T follicular helper cell (primary cell): ENCODE results near the gene FTCD.

ENCODE experiments used
- DNase-seq: peaks from one replicate; pipeline ENCODE4 v3.0.0-alpha.2; 2020; ENCODE audit warnings: low read depth

The FTCD gene

GRCh38 chr21:46124083-46124925, 31.1 kb downstream of the FTCD start:
- DNase-seq, result no peak

- DNase-seq, result no peak
Observed at GRCh38 chr21:46122758-46123683, 32.4 kb downstream of the FTCD start.

DNA sequence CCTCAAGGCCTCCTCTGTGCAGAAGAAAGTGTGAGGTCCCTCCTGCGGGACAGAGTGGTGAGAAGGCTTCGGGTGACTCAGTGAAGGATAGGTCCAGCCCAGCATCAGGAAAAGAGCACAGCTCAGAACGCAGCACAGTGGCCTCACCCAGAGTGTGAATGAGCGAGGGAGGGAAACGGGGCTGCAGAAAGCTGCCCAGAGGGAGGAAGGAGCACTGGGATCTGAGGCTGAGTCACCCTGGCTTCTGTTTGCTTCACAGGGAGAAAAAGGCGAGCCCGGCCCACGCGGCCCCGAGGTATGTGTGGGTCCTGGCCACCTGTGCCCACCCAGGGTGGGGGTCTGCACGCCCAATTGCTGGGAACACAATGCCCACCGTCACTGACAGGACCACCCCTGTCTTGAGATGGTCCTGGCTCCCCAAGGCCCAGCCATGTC, 33.1 kb downstream of the FTCD start:
- DNase-seq, result no peak

- DNase-seq, result no peak
Observed at GRCh38 chr21:46121286-46122221, 33.8 kb downstream of the FTCD start.

DNA sequence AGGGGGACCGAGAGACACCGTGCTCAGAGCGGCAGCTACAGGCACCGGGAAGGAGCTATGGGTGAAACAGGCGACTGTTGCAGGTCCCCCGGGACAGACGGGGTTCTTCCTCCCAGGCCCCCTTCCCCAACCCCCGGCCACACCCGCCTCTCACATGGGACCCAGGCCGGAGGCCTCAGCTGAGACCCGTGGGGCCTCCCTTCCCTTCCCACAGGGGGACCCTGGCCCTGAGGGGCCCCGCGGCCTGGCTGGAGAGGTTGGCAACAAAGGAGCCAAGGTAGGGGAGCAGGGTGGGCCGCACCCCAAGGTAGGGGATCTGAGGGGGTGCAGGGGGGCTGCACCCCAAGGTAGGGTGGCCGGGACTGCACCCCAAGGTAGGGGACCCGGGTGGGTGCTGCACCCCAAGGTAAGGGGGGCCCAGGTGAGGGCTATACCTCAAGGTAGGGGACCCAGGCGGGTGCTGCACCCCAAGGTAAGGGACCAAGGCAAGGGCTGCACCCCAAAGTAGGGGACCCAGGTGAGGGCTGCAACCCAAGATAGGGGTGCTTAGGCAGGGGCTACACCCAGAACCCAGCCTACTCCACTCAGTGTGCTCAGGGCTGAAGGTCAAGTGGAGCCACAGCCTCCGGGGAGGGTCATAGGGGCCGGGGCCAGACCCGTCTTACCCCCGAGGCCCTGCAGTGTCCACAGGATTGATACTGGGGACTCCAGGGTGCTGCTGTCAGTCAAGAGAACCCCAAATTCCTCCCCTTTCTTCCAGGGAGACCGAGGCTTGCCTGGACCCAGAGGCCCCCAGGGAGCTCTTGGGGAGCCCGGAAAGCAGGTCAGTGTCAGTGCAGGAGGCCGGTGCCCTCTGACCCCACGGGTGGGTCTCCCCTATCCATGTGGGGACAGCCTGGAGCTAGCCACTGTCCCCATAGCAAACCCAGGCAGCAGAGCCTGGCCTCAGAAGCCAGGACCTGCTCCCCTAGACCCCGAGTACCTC, 34.8 kb downstream of the FTCD start:
- DNase-seq, result no peak

- DNase-seq, result no peak
Observed at GRCh38 chr21:46119637-46120271, 35.6 kb downstream of the FTCD start.

DNA sequence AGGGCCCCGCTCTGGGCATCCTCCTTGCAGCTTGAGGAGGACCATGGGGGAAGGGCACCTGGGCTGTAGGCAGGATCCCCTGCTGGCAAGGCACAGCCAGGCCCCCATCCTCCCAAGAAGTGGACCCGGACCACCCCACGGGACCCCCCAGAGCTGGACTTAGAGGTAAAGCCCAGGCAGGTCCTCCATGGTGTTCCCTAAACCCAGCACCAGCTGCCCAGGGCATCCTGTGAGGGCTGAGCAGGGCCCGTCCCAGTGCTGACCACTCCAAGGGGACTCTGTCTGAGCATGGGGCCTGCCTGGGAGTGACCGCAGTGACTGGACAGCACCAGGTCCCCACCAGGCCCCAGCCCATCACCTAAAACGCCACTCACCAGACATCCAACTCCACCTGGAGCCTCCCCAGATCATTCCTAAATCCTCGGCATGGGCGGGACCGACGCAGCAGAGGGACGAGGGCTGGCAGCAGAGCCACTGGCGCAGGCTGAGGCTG, 36.2 kb downstream of the FTCD start:
- no peak for DNase-seq

- DNase-seq, result no peak
Observed at GRCh38 chr21:46118316-46119143, 36.8 kb downstream of the FTCD start.

DNA sequence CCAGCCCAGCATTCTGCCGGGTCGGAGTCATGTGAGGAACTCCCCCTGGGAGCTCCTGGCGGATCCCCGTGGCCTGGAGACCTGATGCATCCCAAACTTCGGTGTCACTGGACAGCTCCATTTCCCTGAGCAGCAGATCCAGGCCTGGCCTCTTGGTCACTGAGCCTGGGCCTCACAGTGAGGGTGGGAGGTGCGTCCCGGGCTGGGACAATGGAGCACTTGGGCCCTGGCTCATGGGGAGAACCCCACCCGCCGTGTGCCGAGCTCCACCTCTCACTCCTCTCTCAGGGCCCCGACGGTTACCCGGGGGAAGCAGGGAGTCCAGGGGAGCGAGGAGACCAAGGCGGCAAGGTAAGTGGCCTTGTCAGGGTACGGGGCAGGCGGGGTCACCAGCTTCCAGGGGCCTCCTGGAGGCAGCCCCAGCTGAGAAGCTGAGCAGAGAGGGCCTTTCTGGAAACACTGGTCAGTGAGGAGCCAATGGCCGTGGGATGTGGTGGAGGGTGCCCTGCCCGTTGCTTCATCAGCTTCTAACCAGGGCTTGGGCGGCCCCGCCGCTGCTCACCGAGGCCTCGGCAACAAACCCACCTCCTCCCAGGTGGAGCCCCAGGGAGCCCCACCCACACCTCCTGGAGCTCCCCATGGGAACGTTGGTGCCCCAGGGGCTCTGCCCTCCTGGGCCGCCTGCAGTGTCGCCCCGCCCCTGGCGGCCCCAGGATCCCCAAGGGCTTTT, 37.6 kb downstream of the FTCD start:
- DNase-seq, result no peak

DNA sequence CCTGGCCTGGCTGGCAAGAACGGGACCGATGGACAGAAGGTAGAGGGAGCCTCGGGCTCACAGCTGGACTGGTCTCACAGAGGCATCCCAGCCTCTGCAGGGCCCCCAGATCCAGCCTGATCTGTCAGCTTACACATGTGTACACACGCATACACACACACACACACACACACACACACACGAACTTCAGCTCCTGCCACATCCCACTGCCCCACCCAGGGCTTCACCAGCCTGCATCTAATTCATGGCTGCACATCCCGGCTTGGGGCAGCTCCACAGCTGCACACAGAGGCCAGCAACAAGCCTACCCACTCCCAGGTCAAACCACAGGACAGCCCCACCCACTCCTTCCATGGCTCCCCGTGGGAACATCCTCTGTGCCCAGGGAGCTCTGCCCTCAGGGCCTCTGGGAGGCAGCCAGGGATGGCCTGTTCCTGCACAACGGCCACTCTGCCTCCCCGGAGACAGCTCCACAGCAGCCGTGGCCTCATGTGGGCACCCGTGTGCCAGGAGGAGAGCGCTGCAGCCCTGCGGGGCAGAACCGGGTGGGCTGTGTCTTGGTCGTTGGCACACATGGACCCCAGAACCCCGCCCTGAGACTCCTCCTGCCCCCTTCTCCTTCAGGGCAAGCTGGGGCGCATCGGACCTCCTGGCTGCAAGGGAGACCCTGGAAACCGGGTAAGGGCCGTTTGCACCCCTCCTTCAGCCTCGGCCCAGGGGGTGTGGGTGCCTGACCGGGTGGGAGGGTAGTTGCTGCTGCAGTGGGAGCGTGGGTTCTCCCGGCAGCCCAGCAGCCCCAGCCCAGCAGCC, 38.4 kb downstream of the FTCD start:
- DNase-seq, result no peak

DNA sequence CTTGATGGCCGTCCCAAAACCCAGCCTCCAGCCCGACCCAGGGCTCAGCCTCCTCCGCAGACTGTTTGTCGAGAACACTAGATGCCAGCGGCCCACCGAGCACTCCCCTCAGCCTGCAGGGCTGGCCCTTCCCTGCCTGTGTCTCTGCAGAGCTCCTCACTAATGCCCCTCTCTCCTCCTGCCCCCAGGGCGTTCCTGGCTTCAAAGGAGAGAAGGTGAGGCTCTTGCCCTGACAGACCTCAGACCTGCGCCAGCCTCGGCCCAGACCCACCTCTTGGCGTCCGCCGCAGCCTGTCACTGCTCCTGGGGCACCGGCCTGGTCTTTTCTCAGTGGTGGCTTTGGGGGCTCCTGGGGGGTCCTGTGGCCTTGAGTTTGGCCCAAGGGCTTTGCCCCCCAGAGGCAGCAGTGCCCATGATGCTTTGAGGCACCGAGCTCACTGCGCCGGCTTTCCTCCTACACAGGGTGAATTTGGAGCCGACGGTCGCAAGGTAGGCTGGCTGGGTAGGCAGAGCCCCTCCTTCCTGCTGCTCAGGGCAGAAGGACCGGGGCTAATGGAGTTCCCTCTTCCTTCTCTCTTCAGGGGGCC, 39.1 kb downstream of the FTCD start:
- DNase-seq, result no peak

GRCh38 chr21:46115441-46116188, 39.8 kb downstream of the FTCD start:
- DNase-seq, result no peak

DNA sequence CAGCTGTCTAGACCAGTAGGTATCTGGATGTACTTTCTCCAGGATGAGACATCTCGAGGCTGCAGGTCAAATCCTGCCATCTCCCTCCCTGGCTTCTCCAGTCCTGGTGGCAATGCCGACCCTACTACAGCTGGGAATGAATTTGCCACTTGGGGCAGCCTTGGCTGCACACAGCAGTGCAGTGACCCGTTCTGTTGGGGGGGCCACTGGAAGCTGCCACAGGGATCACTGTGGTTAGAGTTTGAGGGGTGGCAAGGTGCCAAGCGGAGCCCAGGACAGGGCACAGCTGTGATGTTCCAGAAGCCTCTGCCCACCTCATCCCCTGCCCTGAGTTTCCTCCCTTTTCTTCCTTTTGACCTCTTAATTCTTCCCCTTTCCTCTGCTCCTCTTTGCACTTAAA, 40.4 kb downstream of the FTCD start:
- no peak for DNase-seq

- DNase-seq, result no peak
Observed at GRCh38 chr21:46113497-46114176, 41.7 kb downstream of the FTCD start.

DNA sequence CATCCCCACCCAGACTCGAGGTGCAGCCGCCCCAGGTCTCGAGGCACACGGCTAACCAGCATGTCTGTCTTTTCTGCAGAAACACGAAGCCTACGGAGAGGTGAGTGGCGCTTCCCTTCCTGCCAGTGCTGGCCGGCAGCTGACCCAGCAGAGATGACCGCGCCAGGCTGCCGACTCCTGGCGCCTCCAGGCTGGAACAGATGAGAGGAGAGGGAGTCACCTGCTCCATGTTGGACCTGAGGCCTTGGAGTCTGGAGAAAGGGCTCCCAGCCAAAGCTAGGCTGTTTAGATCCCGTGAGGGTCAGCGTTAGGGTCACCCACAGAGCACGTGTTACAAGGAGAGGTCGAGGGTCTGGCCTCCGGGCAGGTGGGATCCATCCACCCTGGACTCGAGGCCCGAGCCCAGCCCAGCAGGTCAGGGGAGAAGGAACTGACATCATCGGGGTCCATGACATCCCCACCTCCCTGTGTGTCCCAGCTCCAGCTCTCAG, 42.6 kb downstream of the FTCD start:
- no peak for DNase-seq
